GM18870 (cell line): ENCODE results near the gene PSMA2.
"Not testable (repeated sequence)": the region's sequence is repeated elsewhere in the genome, so short reads cannot be mapped to it uniquely, and the experiment has no call there.

Experiments used
- ATAC-seq: cut with Tn5 transposase; IDR thresholded peaks from one replicate; pipeline ENCODE4 v1.9.1; 2021; ENCODE audit warnings: moderate library complexity; ENCODE audit not compliant: unreplicated experiment

PSMA2 gene

DNA sequence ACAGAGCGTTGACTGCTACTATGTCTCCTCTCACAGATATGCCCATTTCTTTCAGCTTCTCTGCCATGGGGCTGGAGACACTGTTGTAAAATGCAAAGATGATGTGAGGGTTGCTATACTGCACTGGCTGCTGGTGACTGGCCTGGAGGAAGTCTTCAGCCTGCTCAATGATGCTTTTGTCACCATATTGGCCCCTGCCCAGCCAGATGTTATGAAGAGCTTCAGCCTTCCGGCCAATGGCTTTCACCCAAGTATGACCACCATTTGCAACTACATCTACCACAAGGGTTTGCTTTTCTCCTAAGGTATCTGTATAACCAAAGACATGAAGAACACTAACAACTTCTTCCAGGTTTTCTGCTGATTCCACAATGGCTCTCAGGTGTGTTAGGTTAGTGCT, 21.7 kb downstream of the PSMA2 start:
- ATAC-seq = no peak

DNA sequence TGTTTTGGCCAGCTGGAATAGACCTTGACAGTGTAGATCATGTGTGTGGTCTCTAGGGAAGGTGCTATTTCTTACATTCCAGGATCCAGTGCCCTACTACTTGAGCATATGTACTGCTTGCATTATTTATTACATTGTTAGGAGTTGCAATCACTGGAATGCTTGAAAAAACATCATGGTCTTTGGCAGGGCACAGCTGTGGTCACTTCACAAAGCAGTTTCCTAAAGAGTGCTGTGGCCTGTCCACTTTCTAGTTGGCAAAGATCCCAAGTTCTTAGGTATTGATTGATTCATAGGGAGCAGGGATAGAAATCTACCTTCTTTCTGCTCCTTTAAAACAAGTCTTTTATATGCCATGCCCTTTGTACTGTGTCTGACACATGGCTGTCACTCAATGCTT, 24.7 kb downstream of the PSMA2 start:
- no peak for ATAC-seq

DNA sequence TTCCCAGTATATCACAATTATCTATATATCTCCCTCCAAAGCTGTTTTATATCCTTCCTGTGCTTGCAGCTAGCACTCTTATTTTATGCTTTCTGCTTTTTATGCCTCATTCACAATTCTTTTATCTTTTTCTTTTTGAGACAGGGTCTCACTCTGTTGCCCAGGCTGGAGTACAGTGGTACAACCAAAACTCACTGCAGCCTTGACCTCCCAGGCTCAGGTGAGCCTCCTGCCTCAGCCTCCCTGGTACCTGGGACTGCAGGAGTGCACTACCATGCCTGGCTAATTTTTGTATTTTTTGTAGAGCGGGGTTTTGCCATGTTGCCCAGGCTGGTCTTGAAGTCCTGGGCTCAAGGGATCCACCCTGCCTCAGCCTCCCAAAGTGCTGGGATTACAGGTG, 25.8 kb downstream of the PSMA2 start:
- no peak for ATAC-seq

DNA sequence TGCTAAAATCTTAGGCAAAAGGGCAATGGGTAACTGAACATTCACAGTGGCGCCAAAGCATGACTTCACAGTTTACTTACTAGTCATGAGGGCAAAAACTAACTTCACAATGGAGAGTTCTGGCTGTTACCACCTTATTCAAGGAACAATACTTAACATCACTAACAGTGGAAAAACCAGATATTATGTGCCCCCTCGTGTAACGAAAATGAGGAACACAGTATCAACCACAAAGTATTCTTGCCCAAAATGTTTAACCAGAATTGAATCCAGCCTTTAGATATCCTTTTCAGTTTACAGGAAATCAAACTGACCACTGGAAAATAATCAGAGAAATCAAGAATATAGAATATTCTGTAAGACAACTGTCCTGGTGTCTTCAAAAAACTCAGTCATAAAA, 29.6 kb downstream of the PSMA2 start:
- no peak for ATAC-seq

DNA sequence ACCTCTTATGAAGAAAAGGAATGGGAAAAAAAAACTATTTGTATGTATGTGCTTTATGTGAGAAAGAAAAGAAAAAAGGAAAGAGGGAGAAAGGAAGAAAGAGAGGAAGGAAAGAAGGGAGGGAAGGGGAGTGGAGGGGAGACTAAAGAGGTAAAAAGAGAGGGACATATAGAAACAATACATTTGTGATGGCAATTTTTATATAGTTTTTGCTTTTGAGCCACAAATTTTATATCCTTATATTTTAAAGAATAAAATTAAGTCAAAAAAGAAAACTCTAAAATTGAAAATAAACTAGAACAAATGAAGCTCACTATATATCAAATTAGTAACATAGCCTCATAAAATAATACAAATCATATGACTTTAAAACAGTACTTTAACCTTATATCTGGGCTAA, 31.1 kb downstream of the PSMA2 start:
- ATAC-seq = no peak

DNA sequence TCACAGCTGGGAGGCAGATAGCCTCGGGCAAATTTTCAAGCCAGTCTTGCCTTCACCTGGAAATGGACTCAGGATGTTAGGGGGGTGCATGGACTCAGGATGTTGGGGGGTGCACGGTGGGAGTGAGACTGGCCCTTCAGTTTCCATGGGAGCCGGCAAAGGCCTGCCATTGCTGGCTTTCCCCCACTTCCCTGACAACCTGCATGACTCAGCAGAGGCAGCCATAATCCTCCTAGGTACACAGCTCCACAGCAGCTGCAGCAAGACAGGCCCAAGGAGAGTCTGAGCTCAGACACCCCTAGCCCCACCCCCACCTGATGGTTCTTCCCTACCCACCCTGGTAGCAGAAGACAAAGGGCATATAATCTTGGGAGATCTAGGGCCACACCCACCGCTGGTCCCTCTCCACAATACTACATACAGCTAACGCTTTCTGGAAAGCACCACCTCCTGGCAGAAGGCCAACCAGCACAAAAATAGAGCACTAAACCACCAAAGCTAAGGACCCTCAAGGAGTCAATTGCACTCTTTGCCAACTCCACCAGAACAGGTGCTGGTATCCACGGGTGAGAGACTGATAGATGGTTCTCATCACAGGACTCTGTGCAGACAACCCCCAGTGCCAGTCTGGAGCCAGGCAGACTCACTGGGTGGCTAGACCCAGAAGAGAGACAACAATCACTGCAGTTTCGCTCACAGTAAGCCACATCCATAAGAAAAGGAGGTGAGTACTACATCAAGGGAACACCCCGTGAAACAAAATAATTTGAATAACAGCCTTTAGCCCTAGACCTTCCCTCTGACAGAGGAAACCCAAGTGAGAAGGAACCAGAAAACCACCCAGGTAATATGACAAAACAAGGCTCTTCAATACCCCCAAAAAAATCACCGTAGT, 38.4 kb downstream of the PSMA2 start:
- ATAC-seq = no peak

DNA sequence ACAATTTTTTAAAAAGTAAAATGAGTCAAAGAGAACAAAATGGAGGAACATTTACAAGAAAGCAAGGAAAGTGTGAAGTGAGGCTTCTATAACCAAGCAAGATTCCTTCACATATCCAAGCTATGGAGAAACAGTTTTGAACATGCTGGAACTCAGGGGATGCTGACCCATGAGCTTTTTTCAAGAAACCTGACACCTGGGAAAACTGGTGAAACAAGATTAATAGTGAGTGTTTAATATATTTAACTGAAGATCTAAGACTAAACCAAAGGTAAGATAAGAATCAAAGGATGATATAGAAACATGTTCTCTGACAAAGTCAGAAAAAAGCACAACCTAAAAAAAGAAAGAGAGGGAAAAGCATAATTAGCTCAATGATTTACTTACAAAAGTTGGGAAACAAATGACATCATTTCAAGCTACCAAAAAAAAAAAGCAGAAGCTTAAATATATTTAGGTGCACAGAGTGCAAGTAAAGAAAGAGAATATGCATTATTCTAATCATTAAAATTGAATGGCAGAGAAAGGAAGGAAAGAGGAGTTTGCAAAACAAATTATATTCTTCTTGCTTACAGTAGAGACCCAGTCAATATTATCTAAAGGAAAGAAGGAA, 45.0 kb downstream of the PSMA2 start:
- no peak for ATAC-seq

DNA sequence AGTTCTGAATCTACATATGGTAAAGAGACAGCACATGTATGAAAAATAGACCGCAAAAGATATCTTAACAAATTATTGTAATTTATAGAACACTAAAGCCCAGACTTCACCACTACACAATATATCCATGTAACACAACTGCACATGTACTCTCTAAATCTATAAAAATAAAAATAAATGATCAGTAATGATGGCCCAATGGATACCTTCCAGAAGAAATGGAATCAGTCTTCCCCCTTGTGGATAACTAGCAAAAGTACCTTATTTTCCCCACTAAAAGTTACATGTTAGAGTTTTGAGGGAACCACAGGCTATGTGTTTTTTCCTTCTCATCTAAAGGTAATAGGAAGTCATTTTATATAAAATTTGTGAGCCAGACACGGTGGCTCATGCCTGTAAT, 45.8 kb downstream of the PSMA2 start:
- ATAC-seq = no peak

DNA sequence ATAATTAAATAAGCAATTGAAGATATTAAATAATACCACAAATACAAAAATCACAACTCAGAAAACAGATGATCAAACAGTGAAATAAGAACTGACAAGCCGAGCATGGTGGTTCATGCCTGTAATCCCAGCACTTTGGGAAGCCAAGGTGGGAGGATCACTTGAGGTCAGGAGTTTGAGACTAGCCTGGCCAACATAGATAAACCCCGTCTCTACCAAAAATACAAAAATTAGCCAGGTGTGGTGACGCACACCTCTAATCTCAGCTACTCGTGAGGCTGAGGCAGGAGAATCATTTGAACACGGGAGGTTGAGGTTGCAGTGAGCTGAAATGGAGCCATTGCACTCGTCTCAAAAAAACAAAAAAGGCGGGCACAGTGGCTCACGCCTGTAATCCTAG, 46.8 kb downstream of the PSMA2 start:
- not testable (repeated sequence) for ATAC-seq

DNA sequence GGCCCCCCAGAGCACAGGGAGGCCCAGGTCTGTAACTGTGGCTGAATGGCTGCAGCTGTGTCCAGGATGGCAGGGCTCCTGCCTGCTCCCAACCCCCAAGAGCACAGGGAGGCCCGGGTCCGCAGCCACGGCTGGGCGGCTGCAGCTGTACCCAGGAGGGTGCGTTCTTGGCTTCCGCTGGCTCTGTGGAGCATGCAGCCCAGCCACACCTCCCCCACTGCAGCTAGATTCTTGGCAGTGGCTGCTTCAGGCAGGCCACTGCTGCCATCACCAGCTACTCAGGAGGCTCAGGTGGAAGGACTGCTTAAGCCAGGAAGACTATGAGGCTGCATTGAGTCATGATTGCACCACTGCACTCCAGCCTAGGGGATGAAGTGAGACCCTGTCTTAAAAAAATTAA, 48.0 kb downstream of the PSMA2 start:
- ATAC-seq = no peak

DNA sequence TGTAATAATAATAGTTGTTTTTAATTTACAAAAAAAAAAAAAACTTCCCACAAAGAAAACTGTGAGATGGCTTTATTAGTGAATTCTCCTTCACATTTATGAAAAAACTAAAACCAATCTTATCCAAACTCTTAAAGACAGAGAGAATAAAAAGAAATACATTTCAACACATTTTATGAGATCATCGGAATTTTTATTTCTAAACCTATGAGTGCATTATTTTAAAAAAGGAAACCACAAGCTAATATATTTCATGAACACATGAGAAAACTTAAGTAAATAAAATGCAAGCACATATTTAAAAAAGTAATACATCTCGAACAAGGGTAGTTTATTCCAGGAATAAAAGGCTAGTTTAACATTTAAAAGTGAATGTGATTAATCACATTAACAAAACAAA, 51.6 kb downstream of the PSMA2 start:
- ATAC-seq = no peak

DNA sequence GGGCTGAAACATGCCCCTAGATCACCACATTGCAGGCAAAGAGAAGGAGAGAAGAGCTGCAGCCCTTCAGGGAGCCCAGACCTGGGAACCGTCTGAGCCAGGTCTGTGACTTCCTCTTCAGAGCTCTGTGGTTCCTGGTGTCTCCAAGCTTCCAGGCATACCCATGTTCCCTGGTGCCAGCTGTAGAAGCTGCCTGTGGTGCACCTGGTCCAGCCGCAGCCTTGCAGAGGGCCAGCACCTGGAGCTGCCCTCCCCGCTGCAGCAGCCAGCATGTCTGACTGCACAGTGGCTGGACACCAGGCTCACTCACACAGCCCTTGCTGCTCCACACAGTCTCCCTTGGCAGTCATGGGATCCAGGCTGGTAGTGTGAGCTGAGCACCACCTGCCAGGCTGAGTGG, 53.7 kb downstream of the PSMA2 start:
- ATAC-seq = no peak

DNA sequence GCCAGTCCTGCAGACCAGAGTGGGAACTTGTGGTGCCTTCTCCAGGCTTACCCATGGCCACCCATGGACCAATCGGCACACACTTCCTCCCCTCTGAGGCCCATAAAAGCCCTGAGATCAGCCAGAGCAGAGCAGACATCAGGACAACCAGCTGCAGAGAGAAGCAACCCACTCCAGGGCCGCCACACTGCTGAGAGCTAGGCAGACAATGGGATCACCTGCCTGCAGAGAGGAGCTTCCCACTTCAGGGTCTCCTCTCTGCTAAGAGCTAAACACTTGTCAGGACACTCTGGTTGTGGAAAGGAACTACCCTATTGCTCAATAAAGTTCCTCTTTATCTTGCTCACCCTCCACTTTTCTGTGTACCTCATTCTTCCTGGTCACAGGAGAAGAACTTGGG, 54.1 kb downstream of the PSMA2 start:
- no peak for ATAC-seq

DNA sequence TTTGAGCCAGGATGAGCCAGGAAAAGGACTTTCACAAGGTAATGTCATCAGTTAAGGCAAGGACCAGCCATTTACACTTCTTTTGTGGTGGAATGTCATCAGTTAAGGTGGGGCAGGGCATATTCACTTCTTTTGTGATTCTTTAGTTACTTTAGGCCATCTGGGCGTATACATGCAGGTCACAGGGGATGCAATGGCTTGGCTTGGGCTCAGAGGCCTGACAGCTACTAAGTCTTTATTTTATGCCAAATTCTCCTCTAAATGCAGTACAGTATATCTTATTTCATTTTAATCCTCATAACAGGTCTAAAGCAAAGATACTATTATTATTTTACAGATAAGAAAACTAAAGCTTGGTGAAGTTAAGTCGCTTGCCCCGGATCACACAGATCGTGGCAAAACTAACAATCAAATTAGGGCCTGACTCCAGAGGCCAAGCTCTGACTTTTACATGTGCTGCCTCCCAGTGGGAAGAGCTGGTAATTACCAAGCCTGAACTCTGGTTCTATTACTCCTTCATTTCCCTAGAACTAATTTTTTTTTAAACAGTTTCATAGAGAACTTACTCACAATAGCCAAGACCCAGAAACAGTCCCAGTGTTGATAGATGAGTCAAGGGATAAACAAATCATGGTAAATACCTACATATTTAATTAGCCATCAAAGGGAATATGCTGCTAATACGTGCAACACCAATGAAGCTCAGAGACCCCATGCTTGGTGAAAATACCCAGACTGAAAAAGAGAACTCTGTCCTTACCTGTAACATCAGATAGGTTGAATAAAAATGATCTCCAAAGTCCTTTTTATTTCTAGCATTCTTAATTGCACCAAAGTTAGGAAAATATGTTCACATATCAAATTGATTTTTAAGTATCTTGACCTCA, 55.5 kb downstream of the PSMA2 start:
- ATAC-seq = peak; percentile 78

DNA sequence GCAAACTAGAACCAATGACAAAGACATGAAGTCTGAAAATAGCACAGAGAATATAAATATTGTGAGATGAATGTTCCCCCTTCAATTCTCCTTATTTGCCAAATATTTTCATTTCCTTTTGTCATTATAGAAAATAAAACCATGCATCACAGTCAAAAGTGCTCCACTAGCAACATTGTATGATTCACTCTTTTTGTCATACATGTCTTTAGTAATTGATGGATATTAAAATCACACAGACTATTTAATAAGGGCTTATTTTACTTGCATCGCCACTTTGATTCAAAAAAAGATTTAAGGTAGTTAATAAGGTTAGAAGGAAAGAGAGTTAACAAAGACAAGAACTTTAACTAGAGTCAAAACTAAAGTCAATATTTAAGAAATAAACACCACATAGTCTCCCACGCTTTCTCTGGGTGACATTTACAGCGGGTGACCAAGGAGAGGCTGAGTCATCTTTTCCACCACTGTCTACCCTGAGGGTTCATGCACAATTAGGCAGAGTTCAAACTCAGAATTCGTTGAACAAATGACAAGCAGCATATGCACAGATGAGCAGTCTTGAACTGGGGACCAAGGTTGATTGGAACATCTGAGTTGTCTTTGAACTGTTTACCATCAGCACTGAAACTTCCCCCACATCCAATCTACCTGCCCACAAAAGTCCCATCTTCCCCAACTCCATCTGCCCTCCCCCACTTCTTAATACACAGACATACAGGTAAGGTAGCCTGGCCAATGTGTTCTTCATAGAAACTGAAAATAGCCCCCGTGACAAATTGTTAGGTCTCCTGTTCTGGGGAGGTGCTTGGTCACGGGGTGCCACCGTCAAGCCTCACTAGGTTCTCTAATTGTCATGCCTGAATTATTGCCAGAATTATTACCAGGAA, 62.6 kb downstream of the PSMA2 start:
- ATAC-seq = peak; percentile 98

DNA sequence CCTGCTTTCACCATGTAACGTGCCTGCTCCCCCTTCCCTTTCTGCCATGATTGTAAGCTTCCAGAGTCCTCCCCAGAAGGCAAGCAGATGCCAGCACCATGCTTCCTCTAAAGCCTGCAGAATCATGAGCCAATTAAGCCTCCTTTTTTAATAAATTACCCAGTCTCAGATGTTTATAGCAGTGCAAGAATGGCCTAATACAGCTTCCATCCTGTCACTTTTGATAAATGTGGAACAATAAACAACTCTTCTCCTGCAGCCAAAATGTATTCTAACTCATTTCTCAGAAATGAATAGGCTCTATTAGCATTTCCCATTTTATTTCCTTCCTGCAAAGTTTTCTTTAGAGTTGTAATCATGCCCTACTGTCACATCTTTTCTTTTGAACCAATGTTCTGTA, 63.5 kb downstream of the PSMA2 start:
- ATAC-seq = no peak
